DND-41 (cell line): ENCODE data around the gene NOL4.

ENCODE experiments used
- CTCF ChIP-seq: IDR thresholded peaks from 2 replicates; pipeline ENCODE4 v1.5.1; 2012; ENCODE audit warnings: borderline replicate concordance, low read length, moderate library complexity, mild to moderate bottlenecking; ENCODE audit not compliant: poor library complexity, severe bottlenecking; ENCODE audit errors: extremely low read depth
- EZH2 ChIP-seq: IDR thresholded peaks from 3 replicates; pipeline ENCODE4 v1.6.1; 2012; ENCODE audit warnings: borderline replicate concordance, low read depth, mild to moderate bottlenecking, moderate library complexity, low read length, inconsistent platforms; ENCODE audit not compliant: severe bottlenecking

- TF ChIP-seq CTCF (no peak), EZH2 (no peak)
Observed at GRCh38 chr18:34242739-34243138, 18.0 kb upstream of the NOL4 start.
